ENCODE data around the gene CLPTM1L.
A peak's percentile ranks its signal among the peaks of the same experiment; 100 is the strongest.

The CLPTM1L gene, protein sequence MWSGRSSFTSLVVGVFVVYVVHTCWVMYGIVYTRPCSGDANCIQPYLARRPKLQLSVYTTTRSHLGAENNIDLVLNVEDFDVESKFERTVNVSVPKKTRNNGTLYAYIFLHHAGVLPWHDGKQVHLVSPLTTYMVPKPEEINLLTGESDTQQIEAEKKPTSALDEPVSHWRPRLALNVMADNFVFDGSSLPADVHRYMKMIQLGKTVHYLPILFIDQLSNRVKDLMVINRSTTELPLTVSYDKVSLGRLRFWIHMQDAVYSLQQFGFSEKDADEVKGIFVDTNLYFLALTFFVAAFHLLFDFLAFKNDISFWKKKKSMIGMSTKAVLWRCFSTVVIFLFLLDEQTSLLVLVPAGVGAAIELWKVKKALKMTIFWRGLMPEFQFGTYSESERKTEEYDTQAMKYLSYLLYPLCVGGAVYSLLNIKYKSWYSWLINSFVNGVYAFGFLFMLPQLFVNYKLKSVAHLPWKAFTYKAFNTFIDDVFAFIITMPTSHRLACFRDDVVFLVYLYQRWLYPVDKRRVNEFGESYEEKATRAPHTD

DNA sequence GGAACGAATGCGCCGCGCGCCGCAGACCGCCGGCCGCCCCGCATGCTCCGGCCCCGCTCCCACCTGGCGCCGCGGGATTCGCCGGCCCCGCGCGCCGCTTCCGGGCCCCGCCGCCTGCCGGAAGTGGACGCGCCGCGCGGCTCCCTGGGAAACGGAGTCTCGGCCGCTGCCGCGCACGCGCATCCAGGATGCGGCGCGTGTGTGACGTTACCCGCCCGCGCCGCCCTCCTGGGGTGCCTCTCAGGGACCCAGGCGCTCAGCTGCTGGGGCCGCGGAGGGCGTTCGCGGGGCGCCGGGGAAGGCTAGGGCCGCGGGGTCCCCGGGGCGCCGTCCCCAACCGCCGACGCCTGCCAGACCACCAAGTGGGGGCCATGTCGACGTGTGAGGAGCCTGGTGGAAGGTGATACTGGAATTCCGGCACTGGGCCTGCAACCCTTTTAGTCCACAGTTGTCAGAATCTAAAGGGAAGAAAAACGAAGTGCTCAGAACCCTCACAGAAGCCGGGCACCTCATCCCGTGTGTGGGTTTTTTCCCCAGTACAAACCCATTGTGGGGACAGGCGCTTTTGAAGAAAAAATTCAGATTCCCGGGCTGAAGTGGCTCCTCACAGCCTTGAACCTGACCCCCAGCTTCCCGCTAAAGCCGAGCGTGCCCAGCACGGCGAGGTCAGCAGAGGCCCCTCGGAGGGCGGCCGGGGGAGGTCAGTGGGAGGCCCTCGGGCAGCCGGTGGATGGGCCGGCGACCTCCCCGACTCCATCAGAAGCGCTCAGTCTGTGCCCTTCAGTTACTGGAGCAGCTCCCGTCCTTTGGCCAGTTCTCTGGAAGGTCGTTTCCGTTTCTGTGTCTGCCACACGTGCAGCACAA is at the start of gene CLPTM1L:
Gene CLPTM1L, minus strand, starts transcription at position 125 of the 864 bp plus-strand sequence. CDS start 258 bp downstream, outside the sequence.
- peak within 1 kb of the TSS; percentile 79 for H3K4me3 ChIP-seq (ENCODE audit: low read depth, low read length)
- TF ChIP-seq, protein P1, sequence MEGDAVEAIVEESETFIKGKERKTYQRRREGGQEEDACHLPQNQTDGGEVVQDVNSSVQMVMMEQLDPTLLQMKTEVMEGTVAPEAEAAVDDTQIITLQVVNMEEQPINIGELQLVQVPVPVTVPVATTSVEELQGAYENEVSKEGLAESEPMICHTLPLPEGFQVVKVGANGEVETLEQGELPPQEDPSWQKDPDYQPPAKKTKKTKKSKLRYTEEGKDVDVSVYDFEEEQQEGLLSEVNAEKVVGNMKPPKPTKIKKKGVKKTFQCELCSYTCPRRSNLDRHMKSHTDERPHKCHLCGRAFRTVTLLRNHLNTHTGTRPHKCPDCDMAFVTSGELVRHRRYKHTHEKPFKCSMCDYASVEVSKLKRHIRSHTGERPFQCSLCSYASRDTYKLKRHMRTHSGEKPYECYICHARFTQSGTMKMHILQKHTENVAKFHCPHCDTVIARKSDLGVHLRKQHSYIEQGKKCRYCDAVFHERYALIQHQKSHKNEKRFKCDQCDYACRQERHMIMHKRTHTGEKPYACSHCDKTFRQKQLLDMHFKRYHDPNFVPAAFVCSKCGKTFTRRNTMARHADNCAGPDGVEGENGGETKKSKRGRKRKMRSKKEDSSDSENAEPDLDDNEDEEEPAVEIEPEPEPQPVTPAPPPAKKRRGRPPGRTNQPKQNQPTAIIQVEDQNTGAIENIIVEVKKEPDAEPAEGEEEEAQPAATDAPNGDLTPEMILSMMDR (IDR thresholded peaks at IDR 0.05; ENCODE audit: low read depth, low read length), result no peak

DNA sequence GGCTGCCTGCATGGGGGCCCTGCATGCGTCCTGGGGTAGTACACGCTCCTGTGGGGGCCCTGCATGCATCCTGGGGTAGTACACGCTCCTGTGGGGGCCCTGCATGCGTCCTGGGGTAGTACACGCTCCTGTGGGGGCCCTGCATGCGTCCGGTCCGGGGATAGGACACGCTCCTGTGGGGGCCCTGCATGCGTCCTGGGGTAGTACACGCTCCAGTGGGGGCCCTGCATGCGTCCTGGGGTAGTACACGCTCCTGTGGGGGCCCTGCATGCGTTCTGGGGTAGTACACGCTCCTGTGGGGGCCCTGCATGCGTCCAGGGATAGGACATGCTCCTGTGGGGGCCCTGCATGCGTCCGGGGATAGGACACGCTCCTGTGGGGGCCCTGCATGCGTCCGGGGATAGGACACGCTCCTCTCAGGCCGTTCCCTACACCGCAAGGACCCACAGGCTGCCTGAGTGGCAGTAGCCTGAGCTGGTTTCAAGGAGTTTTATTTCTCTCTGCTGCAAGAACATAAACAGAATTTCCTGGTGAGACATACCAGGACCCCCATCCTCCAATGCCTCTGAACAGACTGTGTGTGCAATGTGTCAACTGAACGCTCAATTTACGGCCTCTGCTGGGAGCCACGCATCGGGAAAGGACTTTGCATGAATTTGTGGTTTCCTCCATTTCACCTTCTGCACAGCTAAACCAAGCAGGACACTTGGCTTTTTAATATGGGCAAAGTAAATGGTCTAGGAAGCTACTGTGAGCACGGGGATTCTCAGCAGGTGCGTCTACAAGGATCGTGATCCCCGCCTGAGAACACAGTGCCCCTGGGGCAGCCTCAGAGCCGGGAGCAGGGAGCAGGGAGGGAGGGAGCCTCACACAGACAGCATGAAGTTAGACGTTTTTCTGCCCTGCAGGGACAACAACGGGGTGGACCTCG is 48.9 kb upstream of the CLPTM1L start:
- TF ChIP-seq, protein P1 (IDR thresholded peaks at IDR 0.05; ENCODE audit: low read depth, low read length), result no peak
- H3K4me3 ChIP-seq (ENCODE audit: low read depth, low read length), result no peak overlapping the region

DNA sequence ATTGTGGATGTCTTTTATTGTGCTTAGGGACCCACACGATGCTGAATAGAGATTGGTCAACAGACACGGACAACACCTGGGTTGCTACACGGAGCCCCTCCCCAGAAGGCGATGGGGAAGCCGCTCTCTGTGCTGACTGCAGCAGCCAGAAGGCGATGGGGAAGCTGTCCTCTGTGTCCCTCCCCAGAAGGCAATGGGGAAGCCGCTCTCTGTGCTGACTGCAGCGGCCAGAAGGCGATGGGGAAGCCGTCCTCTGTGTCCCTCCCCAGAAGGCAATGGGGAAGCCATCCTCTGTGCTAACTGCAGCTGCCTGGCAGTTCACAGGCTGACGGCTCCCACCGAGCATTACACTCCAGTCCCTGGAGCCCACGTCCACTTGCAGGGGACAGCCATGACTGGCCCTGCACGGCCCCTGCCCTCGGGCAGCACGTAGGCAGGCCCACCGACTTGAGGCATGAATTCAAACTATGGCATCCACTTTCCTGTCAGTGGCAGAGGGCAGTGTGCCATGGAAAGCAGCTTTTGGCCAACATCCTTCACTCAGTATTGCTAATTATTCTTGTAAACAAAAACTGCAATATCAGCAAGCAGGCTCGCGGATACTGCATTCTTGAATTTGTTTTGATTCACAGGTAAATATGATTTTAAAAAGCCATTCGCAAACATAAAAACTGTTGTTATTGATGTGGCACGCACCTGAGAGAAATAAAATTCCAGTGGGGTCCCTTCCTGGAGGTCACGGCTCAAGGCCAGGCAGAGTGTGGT is 48.1 kb upstream of the CLPTM1L start:
- TF ChIP-seq, protein P1 (IDR thresholded peaks at IDR 0.05; ENCODE audit: low read depth, low read length), result no peak
- no peak overlapping the region for H3K4me3 ChIP-seq (ENCODE audit: low read depth, low read length)

DNA sequence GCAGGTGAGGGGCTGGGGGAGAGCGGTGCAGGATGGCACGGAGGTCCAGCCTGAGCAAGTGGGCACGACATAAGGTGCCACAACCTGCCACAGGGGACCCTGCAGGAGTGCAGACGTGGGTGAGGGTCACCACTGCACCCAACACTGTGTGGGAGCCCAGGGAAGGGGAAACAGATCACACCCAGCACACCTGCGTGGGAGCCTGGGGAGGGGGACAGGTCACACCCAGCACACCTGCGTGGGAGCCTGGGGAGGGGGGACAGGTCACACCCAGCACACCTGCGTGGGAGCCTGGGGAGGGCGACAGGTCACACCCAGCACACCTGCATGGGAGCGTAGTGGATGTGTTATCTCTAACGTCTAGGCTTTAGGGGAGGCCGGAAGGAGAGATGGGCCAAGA is 47.4 kb upstream of the CLPTM1L start:
- TF ChIP-seq, protein P1 (IDR thresholded peaks at IDR 0.05; ENCODE audit: low read depth, low read length), result no peak
- H3K4me3 ChIP-seq (ENCODE audit: low read depth, low read length), result no peak overlapping the region

DNA sequence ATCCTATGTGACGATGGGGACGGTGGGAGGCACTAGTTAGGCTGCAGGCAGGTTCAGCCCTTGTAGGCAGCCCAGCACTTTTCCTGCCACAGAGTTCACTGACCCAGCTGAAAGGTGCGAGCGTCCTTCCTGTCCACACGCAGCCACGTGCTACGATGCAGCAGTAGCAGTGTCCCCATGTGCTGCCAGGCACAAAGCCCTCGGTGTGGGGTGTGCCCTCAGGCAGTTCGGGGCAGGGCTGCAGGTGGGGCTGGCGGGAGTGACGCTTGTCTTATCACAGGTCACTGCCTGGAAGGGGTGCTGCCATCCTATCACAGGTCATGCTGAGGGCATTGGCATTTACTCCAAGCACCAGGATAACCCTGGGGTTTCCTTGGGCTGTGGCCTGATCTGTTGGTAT is 46.8 kb upstream of the CLPTM1L start:
- no peak overlapping the region for H3K4me3 ChIP-seq (ENCODE audit: low read depth, low read length)
- TF ChIP-seq, protein P1 (IDR thresholded peaks at IDR 0.05; ENCODE audit: low read depth, low read length), result no peak

Data from WI38 (cell line).